PFSK-1 (cell line): ENCODE data around the gene GOT1.

ENCODE experiments used
- FOXP2 ChIP-seq: optimal IDR thresholded peaks from 2 replicates; pipeline ENCODE3; 2011; ENCODE audit warnings: borderline replicate concordance, control low read depth, inconsistent platforms; ENCODE audit not compliant: insufficient read depth; ENCODE audit errors: extremely low read length, extremely low read depth
- POLR2AphosphoS5 ChIP-seq: IDR thresholded peaks from 2 replicates; pipeline ENCODE4 v1.6.1; 2012; ENCODE audit warnings: low read depth, mild to moderate bottlenecking, control low read depth, low read length, moderate library complexity
- SIN3A ChIP-seq: IDR thresholded peaks from 2 replicates; pipeline ENCODE4 v1.6.1; 2012; ENCODE audit warnings: mild to moderate bottlenecking, low read length, moderate library complexity, borderline replicate concordance; ENCODE audit not compliant: insufficient read depth
- TAF1 ChIP-seq: IDR thresholded peaks from 2 replicates; pipeline ENCODE4 v1.6.1; 2012; ENCODE audit warnings: low read length, control low read depth, borderline replicate concordance; ENCODE audit not compliant: insufficient read depth
- TF ChIP-seq, protein P1 (sequence below), 2 experiments: IDR thresholded peaks; 2 replicates each; pipeline versions ENCODE4 v1.6.1 to v1.8.0; 2011 to 2012; ENCODE audit warnings: low read depth in 2 of 2, low read length in 2 of 2, control low read depth in 1 of 2, inconsistent platforms in 1 of 2, mild to moderate bottlenecking in 1 of 2, moderate library complexity in 1 of 2; ENCODE audit not compliant: insufficient read depth in 1 of 2

GOT1 gene

DNA sequence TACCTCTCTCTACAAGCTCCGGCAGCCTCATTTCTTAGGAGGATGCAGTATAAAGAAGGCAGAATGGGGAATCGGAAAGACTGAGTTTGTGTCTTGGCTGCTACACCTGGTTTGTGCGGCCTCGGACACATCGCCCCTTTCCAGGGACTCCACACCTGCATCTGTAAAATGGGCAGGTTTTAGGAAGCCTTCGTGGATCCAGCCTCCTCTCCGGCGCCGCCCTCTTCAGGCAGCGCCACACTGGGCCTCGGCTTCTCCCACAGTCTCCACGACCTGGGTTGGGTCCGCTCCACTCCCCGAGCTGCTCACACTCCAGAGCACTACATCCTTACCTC lies 341 bp downstream of the GOT1 start:
- no peak for TF ChIP-seq FOXP2
- TF ChIP-seq, protein P1, sequence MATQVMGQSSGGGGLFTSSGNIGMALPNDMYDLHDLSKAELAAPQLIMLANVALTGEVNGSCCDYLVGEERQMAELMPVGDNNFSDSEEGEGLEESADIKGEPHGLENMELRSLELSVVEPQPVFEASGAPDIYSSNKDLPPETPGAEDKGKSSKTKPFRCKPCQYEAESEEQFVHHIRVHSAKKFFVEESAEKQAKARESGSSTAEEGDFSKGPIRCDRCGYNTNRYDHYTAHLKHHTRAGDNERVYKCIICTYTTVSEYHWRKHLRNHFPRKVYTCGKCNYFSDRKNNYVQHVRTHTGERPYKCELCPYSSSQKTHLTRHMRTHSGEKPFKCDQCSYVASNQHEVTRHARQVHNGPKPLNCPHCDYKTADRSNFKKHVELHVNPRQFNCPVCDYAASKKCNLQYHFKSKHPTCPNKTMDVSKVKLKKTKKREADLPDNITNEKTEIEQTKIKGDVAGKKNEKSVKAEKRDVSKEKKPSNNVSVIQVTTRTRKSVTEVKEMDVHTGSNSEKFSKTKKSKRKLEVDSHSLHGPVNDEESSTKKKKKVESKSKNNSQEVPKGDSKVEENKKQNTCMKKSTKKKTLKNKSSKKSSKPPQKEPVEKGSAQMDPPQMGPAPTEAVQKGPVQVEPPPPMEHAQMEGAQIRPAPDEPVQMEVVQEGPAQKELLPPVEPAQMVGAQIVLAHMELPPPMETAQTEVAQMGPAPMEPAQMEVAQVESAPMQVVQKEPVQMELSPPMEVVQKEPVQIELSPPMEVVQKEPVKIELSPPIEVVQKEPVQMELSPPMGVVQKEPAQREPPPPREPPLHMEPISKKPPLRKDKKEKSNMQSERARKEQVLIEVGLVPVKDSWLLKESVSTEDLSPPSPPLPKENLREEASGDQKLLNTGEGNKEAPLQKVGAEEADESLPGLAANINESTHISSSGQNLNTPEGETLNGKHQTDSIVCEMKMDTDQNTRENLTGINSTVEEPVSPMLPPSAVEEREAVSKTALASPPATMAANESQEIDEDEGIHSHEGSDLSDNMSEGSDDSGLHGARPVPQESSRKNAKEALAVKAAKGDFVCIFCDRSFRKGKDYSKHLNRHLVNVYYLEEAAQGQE (IDR thresholded peaks at IDR 0.05; ENCODE audit: insufficient read depth in 1 of 2, low read depth in 2 of 2, low read length in 2 of 2): no peak; a peak in 1 of 4 replicates
- TF ChIP-seq TAF1: no peak
- TF ChIP-seq POLR2AphosphoS5: no peak
- no peak for TF ChIP-seq SIN3A

- TF ChIP-seq POLR2AphosphoS5 (no peak), FOXP2 (no peak), TAF1 (no peak), SIN3A (no peak)
- TF ChIP-seq, protein P1 (IDR thresholded peaks at IDR 0.05; ENCODE audit: insufficient read depth in 1 of 2, low read depth in 2 of 2, low read length in 2 of 2): peak in 1 of 2 experiments; percentile 46; a peak in 1 of 4 replicates
Measured at GRCh38 chr10:99429517-99430095, 818 bp downstream of the GOT1 start.

GRCh38 chr10:99427566-99428190 lies 2.7 kb downstream of the GOT1 start:
- TF ChIP-seq, protein P1 (IDR thresholded peaks at IDR 0.05; ENCODE audit: insufficient read depth in 1 of 2, low read depth in 2 of 2, low read length in 2 of 2): no peak
- TF ChIP-seq SIN3A (no peak), FOXP2 (no peak), POLR2AphosphoS5 (no peak), TAF1 (no peak)

- no peak for TF ChIP-seq TAF1
- no peak for TF ChIP-seq FOXP2
- TF ChIP-seq, protein P1 (IDR thresholded peaks at IDR 0.05; ENCODE audit: insufficient read depth in 1 of 2, low read depth in 2 of 2, low read length in 2 of 2): no peak
- no peak for TF ChIP-seq POLR2AphosphoS5
Measured at GRCh38 chr10:99426689-99427088, 3.7 kb downstream of the GOT1 start.
